ENCODE data around the gene SLCO4A1.

The SLCO4A1 gene

GRCh38 chr20:62601172-62601571 is 41.1 kb upstream of the SLCO4A1 start:
- Histone ChIP-seq H3K27me3 (ENCODE audit: control insufficient read depth in 1 of 2, insufficient read depth in 2 of 2, low read length in 2 of 2) (peaks cover 22 to 38% of the 10 kb centered on the region in 2 donors), H3K27ac (ENCODE audit: low read depth, low read length) (no peak overlapping the region), H3K36me3 (ENCODE audit: insufficient read depth, low read length) (no peaks in the 10 kb centered on the region), H3K9ac (ENCODE audit: low read length) (no peak overlapping the region), H3K4me1 (ENCODE audit: insufficient read depth, low read length) (peaks cover 7% of the 10 kb centered on the region), H3K4me3 (ENCODE audit: low read depth in 1 of 2, low read length in 2 of 2) (no peak overlapping the region), H3K9me3 (ENCODE audit: low read length) (no peaks in the 10 kb centered on the region)

GRCh38 chr20:62601714-62602113 is 40.6 kb upstream of the SLCO4A1 start:
- Histone ChIP-seq H3K9ac (ENCODE audit: low read length) (no peak overlapping the region), H3K27me3 (ENCODE audit: control insufficient read depth in 1 of 2, insufficient read depth in 2 of 2, low read length in 2 of 2) (peaks cover 21 to 33% of the 10 kb centered on the region in 2 donors), H3K4me1 (ENCODE audit: insufficient read depth, low read length) (peaks cover 7% of the 10 kb centered on the region), H3K36me3 (ENCODE audit: insufficient read depth, low read length) (no peaks in the 10 kb centered on the region), H3K4me3 (ENCODE audit: low read depth in 1 of 2, low read length in 2 of 2) (no peak overlapping the region), H3K9me3 (ENCODE audit: low read length) (no peaks in the 10 kb centered on the region), H3K27ac (ENCODE audit: low read depth, low read length) (no peak overlapping the region)

GRCh38 chr20:62602550-62602949 is 39.8 kb upstream of the SLCO4A1 start:
- H3K4me1 ChIP-seq (ENCODE audit: insufficient read depth, low read length) = peaks cover 7% of the 10 kb centered on the region
- H3K27ac ChIP-seq (ENCODE audit: low read depth, low read length) = no peak overlapping the region
- H3K9ac ChIP-seq (ENCODE audit: low read length) = no peak overlapping the region
- no peak overlapping the region for H3K4me3 ChIP-seq (ENCODE audit: low read depth in 1 of 2, low read length in 2 of 2)
- no peaks in the 10 kb centered on the region for H3K36me3 ChIP-seq (ENCODE audit: insufficient read depth, low read length)
- H3K27me3 ChIP-seq (ENCODE audit: control insufficient read depth in 1 of 2, insufficient read depth in 2 of 2, low read length in 2 of 2) = peaks cover 14 to 24% of the 10 kb centered on the region in 2 donors
- no peaks in the 10 kb centered on the region for H3K9me3 ChIP-seq (ENCODE audit: low read length)

GRCh38 chr20:62603021-62603906 is 39.0 kb upstream of the SLCO4A1 start:
- peaks cover 14 to 21% of the 10 kb centered on the region in 2 donors for H3K27me3 ChIP-seq (ENCODE audit: control insufficient read depth in 1 of 2, insufficient read depth in 2 of 2, low read length in 2 of 2)
- no peak overlapping the region for H3K27ac ChIP-seq (ENCODE audit: low read depth, low read length)
- no peaks in the 10 kb centered on the region for H3K36me3 ChIP-seq (ENCODE audit: insufficient read depth, low read length)
- H3K9me3 ChIP-seq (ENCODE audit: low read length) = no peaks in the 10 kb centered on the region
- peaks cover 7% of the 10 kb centered on the region for H3K4me1 ChIP-seq (ENCODE audit: insufficient read depth, low read length)
- H3K4me3 ChIP-seq (ENCODE audit: low read depth in 1 of 2, low read length in 2 of 2) = no peak overlapping the region
- H3K9ac ChIP-seq (ENCODE audit: low read length) = no peak overlapping the region

- Histone ChIP-seq H3K4me1 (ENCODE audit: insufficient read depth, low read length) (peaks cover 7% of the 10 kb centered on the region), H3K27ac (ENCODE audit: low read depth, low read length) (no peak overlapping the region), H3K4me3 (ENCODE audit: low read depth in 1 of 2, low read length in 2 of 2) (no peak overlapping the region), H3K27me3 (ENCODE audit: control insufficient read depth in 1 of 2, insufficient read depth in 2 of 2, low read length in 2 of 2) (peaks cover 14 to 17% of the 10 kb centered on the region in 2 donors), H3K36me3 (ENCODE audit: insufficient read depth, low read length) (no peaks in the 10 kb centered on the region), H3K9ac (ENCODE audit: low read length) (no peak overlapping the region), H3K9me3 (ENCODE audit: low read length) (no peaks in the 10 kb centered on the region)
These were observed 38.2 kb upstream of the SLCO4A1 start for GRCh38 chr20:62603907-62604785.

GRCh38 chr20:62604796-62605195 is 37.5 kb upstream of the SLCO4A1 start:
- Histone ChIP-seq H3K27me3 (ENCODE audit: control insufficient read depth in 1 of 2, insufficient read depth in 2 of 2, low read length in 2 of 2) (peaks cover 14 to 19% of the 10 kb centered on the region in 2 donors), H3K9me3 (ENCODE audit: low read length) (no peaks in the 10 kb centered on the region), H3K9ac (ENCODE audit: low read length) (no peak overlapping the region), H3K27ac (ENCODE audit: low read depth, low read length) (no peak overlapping the region), H3K4me1 (ENCODE audit: insufficient read depth, low read length) (peaks cover 7% of the 10 kb centered on the region), H3K4me3 (ENCODE audit: low read depth in 1 of 2, low read length in 2 of 2) (no peak overlapping the region), H3K36me3 (ENCODE audit: insufficient read depth, low read length) (no peaks in the 10 kb centered on the region)

- no peak overlapping the region for H3K27ac ChIP-seq (ENCODE audit: low read depth, low read length)
- H3K4me3 ChIP-seq (ENCODE audit: low read depth in 1 of 2, low read length in 2 of 2) = no peak overlapping the region
- H3K9ac ChIP-seq (ENCODE audit: low read length) = no peak overlapping the region
- peaks cover 15 to 21% of the 10 kb centered on the region in 2 donors for H3K27me3 ChIP-seq (ENCODE audit: control insufficient read depth in 1 of 2, insufficient read depth in 2 of 2, low read length in 2 of 2)
- no peaks in the 10 kb centered on the region for H3K9me3 ChIP-seq (ENCODE audit: low read length)
- peaks cover 7% of the 10 kb centered on the region for H3K4me1 ChIP-seq (ENCODE audit: insufficient read depth, low read length)
- no peaks in the 10 kb centered on the region for H3K36me3 ChIP-seq (ENCODE audit: insufficient read depth, low read length)
These were observed 36.9 kb upstream of the SLCO4A1 start for GRCh38 chr20:62605236-62605943.

GRCh38 chr20:62606016-62606415 is 36.3 kb upstream of the SLCO4A1 start:
- peaks cover 7% of the 10 kb centered on the region for H3K4me1 ChIP-seq (ENCODE audit: insufficient read depth, low read length)
- H3K4me3 ChIP-seq (ENCODE audit: low read depth in 1 of 2, low read length in 2 of 2) = no peak overlapping the region
- H3K9me3 ChIP-seq (ENCODE audit: low read length) = no peaks in the 10 kb centered on the region
- no peak overlapping the region for H3K9ac ChIP-seq (ENCODE audit: low read length)
- peaks cover 17 to 19% of the 10 kb centered on the region in 2 donors for H3K27me3 ChIP-seq (ENCODE audit: control insufficient read depth in 1 of 2, insufficient read depth in 2 of 2, low read length in 2 of 2)
- no peaks in the 10 kb centered on the region for H3K36me3 ChIP-seq (ENCODE audit: insufficient read depth, low read length)
- H3K27ac ChIP-seq (ENCODE audit: low read depth, low read length) = no peak overlapping the region

GRCh38 chr20:62606551-62607201 is 35.6 kb upstream of the SLCO4A1 start:
- H3K27ac ChIP-seq (ENCODE audit: low read depth, low read length) = no peak overlapping the region

GRCh38 chr20:62607366-62608217 is 34.7 kb upstream of the SLCO4A1 start:
- Histone ChIP-seq H3K36me3 (ENCODE audit: insufficient read depth, low read length) (no peaks in the 10 kb centered on the region), H3K27me3 (ENCODE audit: control insufficient read depth in 1 of 2, insufficient read depth in 2 of 2, low read length in 2 of 2) (peaks cover 14 to 17% of the 10 kb centered on the region in 2 donors), H3K4me3 (ENCODE audit: low read depth in 1 of 2, low read length in 2 of 2) (no peak overlapping the region), H3K27ac (ENCODE audit: low read depth, low read length) (no peak overlapping the region), H3K9me3 (ENCODE audit: low read length) (no peaks in the 10 kb centered on the region), H3K4me1 (ENCODE audit: insufficient read depth, low read length) (peaks cover 7% of the 10 kb centered on the region), H3K9ac (ENCODE audit: low read length) (no peak overlapping the region)

More at GRCh38 chr20:62606551-62607201, 35.6 kb upstream of the SLCO4A1 start:
- H3K27me3 ChIP-seq (ENCODE audit: control insufficient read depth in 1 of 2, insufficient read depth in 2 of 2, low read length in 2 of 2) = peaks cover 17 to 19% of the 10 kb centered on the region in 2 donors
- no peak overlapping the region for H3K4me3 ChIP-seq (ENCODE audit: low read depth in 1 of 2, low read length in 2 of 2)
- H3K4me1 ChIP-seq (ENCODE audit: insufficient read depth, low read length) = peaks cover 7% of the 10 kb centered on the region
- H3K9ac ChIP-seq (ENCODE audit: low read length) = no peak overlapping the region
- H3K9me3 ChIP-seq (ENCODE audit: low read length) = no peaks in the 10 kb centered on the region
- no peaks in the 10 kb centered on the region for H3K36me3 ChIP-seq (ENCODE audit: insufficient read depth, low read length)

All from muscle layer of colon (tissue), 2 donors.